GM19328 (cell line): ENCODE measurements around the gene ACVR2A.

Experiments
- ATAC-seq: cut with Tn5 transposase; IDR thresholded peaks from one replicate; pipeline ENCODE4 v1.9.1; 2021; ENCODE audit warnings: mild to moderate bottlenecking, moderate library complexity; ENCODE audit not compliant: unreplicated experiment

The ACVR2A gene

GRCh38 chr2:147844697-147845410, at the start of gene ACVR2A:
TSS of gene ACVR2A (plus strand) at chr2:147845029. CDS start at chr2:147845153, 124 bp downstream.
- ATAC-seq, result peak; percentile 46

GRCh38 chr2:147800316-147800715, 44.5 kb upstream of the ACVR2A start:
- ATAC-seq, result no peak

GRCh38 chr2:147806846-147807245, 38.0 kb upstream of the ACVR2A start:
- no peak for ATAC-seq

- ATAC-seq, result no peak
Measured at GRCh38 chr2:147808520-147808919, 36.3 kb upstream of the ACVR2A start.

- no peak for ATAC-seq
Measured at GRCh38 chr2:147810883-147811765, 33.7 kb upstream of the ACVR2A start.

GRCh38 chr2:147818741-147819140, 26.1 kb upstream of the ACVR2A start:
- ATAC-seq, result no peak

GRCh38 chr2:147824620-147825019, 20.2 kb upstream of the ACVR2A start:
- no peak for ATAC-seq

GRCh38 chr2:147826278-147827087, 18.3 kb upstream of the ACVR2A start:
- no peak for ATAC-seq

GRCh38 chr2:147827088-147827375, 17.8 kb upstream of the ACVR2A start:
- ATAC-seq, result no peak

- ATAC-seq, result no peak
Measured at GRCh38 chr2:147829106-147829505, 15.7 kb upstream of the ACVR2A start.

- no peak for ATAC-seq
Measured at GRCh38 chr2:147836099-147836498, 8.7 kb upstream of the ACVR2A start.

GRCh38 chr2:147843391-147843863, 1.4 kb upstream of the ACVR2A start:
- ATAC-seq, result no peak

- ATAC-seq, result peak; percentile 88
Measured at GRCh38 chr2:147843864-147844696, 749 bp upstream of the ACVR2A start.

GRCh38 chr2:147845411-147845971, 662 bp downstream of the ACVR2A start:
- ATAC-seq, result peak; percentile 38

GRCh38 chr2:147846412-147847081, 1.7 kb downstream of the ACVR2A start:
- ATAC-seq, result no peak

- ATAC-seq, result no peak
Measured at GRCh38 chr2:147847746-147848391, 3.0 kb downstream of the ACVR2A start.

- no peak for ATAC-seq
Measured at GRCh38 chr2:147850838-147851237, 6.0 kb downstream of the ACVR2A start.

GRCh38 chr2:147851244-147851930, 6.6 kb downstream of the ACVR2A start:
- no peak for ATAC-seq
